Glutamatergic neuron (in vitro differentiated cells): ENCODE results near the gene C10orf143. TPM values are rescaled to one million over a fixed set of nuclear protein-coding genes. Genes with fewer than 3 reads are reported as not detected.

ENCODE experiments used
- DNase-seq: peaks from one replicate; pipeline ENCODE4 v3.0.0; 2022
- H3K27ac Mint-ChIP-seq: one replicate; pipeline ENCODE4 v1.8.0; 2020; ENCODE audit warnings: mild to moderate bottlenecking, mixed read lengths, inconsistent platforms; ENCODE audit not compliant: unreplicated experiment
- H3K27me3 Mint-ChIP-seq: one replicate; pipeline ENCODE4 v1.8.0; 2020; ENCODE audit warnings: mild to moderate bottlenecking, moderate library complexity, mixed read lengths, inconsistent platforms; ENCODE audit not compliant: unreplicated experiment
- H3K36me3 Mint-ChIP-seq: one replicate; pipeline ENCODE4 v1.8.0; 2020; ENCODE audit warnings: mild to moderate bottlenecking, mixed read lengths, inconsistent platforms; ENCODE audit not compliant: unreplicated experiment
- H3K4me1 Mint-ChIP-seq: one replicate; pipeline ENCODE4 v1.8.0; 2020; ENCODE audit warnings: mild to moderate bottlenecking, low read depth, mixed read lengths, inconsistent platforms; ENCODE audit not compliant: unreplicated experiment
- H3K4me3 Mint-ChIP-seq: one replicate; pipeline ENCODE4 v1.8.0; 2020; ENCODE audit warnings: mild to moderate bottlenecking, mixed read lengths, inconsistent platforms; ENCODE audit not compliant: unreplicated experiment
- H3K9me3 Mint-ChIP-seq: one replicate; pipeline ENCODE4 v1.8.0; 2020; ENCODE audit warnings: mild to moderate bottlenecking, moderate library complexity, mixed read lengths, inconsistent platforms; ENCODE audit not compliant: unreplicated experiment
- long read RNA-seq: library from polyadenylated mRNA; unstranded; transcript quantifications from one replicate; pipeline ENCODE4 v2.0.0, GENCODE V29; 2020; ENCODE audit not compliant: unreplicated experiment
- total RNA-seq: library from RNA; stranded (reverse); fragmentation: NEBNext Ultra II Directional; extraction: Animal tissue kit (Norgen Biotek cat#: 25700); gene quantifications from one replicate; pipeline ENCODE4 v1.2.1, GENCODE V29; 2021; ENCODE audit not compliant: unreplicated experiment
- TF ChIP-seq, protein P1 (sequence below): fragments of 200-600 bp; sonication (generic); IDR thresholded peaks from one replicate; pipeline ENCODE4 v1.5.0; 2021; ENCODE audit not compliant: partially characterized antibody, unreplicated experiment

C10orf143 gene
- 0.96 TPM for total RNA-seq
- long read RNA-seq, result 0 reads

DNA sequence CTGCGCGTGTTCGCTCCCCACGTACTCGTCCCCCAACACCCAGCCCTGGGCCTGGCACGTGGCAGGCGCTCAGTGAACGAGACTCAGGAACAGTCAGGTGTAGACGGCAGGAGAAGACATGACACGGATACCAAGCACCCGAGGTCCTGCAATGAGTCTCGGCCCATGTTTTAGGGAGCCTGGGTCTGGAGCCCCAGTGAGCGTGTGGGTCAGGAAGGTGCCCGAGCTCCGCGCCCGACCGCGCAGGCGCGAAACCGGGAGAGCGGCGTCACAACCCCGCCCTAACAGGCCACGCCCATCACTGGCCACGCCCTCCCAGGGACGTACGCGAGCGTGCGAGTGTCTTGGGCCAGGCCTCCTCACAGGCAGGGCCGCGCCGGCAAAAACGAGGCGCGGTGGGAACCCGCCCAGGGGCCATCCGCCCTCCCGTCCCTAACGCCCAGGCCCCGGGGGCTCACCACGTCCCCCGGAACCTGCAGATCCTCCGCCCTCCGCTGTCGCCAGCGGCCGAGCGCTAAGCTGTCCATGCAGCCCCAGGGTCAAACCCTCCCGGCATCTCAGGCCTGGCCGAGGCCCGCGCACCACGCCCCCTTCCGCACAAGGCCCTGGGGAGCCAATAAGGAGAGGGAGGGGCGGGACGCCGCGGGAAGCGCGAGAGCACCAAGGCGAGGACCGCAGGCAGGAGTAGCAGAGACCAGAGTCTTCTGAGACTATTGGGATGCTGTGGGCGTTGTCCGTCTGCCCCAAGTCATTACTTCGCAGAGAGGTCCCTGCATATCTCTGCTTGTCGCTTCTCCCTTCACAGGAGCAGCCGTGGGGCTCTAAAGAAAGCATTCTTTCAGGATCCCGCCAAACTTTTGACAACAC, at the start of gene C10orf143:
C10orf143 (minus strand) TSS at position 585 of the 867 bp plus-strand sequence; CDS start at position 527, 58 bp downstream.
- Mint-ChIP-seq H3K36me3 (no peaks in the 10 kb centered on the region), H3K27ac (peak within 1 kb of the TSS; percentile 83), H3K4me3 (peak within 1 kb of the TSS; percentile 99), H3K27me3 (peaks cover 12% of the 10 kb centered on the region), H3K4me1 (peaks cover 10% of the 10 kb centered on the region), H3K9me3 (peaks cover 10% of the 10 kb centered on the region)
- TF ChIP-seq, protein P1, sequence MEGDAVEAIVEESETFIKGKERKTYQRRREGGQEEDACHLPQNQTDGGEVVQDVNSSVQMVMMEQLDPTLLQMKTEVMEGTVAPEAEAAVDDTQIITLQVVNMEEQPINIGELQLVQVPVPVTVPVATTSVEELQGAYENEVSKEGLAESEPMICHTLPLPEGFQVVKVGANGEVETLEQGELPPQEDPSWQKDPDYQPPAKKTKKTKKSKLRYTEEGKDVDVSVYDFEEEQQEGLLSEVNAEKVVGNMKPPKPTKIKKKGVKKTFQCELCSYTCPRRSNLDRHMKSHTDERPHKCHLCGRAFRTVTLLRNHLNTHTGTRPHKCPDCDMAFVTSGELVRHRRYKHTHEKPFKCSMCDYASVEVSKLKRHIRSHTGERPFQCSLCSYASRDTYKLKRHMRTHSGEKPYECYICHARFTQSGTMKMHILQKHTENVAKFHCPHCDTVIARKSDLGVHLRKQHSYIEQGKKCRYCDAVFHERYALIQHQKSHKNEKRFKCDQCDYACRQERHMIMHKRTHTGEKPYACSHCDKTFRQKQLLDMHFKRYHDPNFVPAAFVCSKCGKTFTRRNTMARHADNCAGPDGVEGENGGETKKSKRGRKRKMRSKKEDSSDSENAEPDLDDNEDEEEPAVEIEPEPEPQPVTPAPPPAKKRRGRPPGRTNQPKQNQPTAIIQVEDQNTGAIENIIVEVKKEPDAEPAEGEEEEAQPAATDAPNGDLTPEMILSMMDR, result no peak
- DNase-seq, result peak; percentile 98

DNA sequence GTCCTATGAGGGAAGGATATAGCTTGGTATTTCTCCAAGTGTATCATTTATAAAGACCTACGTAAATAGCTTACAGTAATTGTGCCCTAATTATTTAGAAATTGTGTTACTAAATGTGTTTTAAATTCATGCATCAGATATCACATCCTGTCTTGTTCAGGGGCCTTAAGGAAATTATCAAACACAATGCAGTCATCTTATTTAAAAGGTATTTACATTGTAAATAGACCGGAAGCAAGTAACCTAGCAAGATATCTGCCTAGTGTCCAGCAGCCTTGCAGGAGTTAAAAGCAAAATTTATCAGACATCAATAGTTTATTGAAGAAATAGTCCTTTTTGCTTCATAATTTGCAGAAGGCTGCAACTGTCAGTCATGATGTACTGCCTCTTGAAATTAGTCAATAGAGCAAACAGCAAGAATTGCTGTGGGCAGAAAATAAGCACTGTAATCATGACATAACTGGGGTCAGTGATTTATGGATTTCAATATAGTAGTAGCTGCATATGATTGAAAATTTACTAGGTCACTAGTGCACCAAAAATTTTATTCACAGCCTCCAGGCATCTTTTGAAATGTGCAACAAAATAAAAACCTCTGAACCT, 48.7 kb upstream of the C10orf143 start:
- Mint-ChIP-seq H3K27ac (no peak overlapping the region), H3K9me3 (peaks cover 2% of the 10 kb centered on the region), H3K4me1 (peaks cover 2% of the 10 kb centered on the region), H3K36me3 (peaks cover 6% of the 10 kb centered on the region), H3K4me3 (no peak overlapping the region), H3K27me3 (peaks cover 1% of the 10 kb centered on the region)
- no peak for DNase-seq
- TF ChIP-seq, protein P1, result no peak

DNA sequence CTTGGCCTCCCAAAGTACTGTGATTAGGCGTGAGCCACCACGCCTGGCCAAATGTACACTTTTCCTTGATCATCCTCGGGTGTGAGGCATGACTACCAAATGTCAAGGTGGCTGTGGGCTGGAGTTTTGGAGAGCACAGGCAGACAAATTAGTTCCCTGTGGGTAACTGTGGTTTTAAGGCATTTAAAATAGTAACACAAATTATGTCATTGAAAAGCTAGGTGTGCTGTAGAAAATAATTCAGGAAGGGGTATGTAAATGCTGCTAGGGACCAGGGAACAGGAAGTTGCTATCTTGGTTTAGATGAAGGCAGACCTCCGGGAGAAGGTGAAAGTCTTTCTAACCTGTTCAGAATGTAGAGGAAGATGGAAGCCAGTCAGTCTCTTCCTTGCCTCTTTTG, 35.4 kb upstream of the C10orf143 start:
- H3K4me3 Mint-ChIP-seq, result no peak overlapping the region
- DNase-seq, result no peak
- no peaks in the 10 kb centered on the region for H3K9me3 Mint-ChIP-seq
- H3K27ac Mint-ChIP-seq, result no peak overlapping the region
- H3K4me1 Mint-ChIP-seq, result peaks cover 12% of the 10 kb centered on the region
- no peaks in the 10 kb centered on the region for H3K36me3 Mint-ChIP-seq
- H3K27me3 Mint-ChIP-seq, result no peaks in the 10 kb centered on the region
- TF ChIP-seq, protein P1, result no peak

DNA sequence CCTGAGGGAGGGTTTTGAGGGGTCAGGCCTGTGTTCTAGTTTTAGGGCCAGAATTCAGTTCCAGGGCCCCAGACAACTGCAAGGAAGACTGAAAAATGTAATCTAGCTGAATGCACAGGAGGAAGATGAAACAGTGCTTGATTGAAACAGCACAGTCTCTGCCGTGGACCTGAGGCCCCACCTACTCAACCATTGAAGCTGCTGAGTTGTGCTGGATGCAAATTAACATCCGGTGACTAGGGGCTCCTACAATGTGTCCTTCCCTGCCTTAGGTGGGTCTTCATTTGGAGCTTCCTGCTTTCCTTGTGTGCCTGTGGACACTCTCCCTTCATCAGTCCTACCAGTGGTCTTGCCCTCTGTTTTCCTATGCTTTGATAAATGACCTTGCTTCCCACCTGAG, 31.2 kb upstream of the C10orf143 start:
- no peaks in the 10 kb centered on the region for H3K36me3 Mint-ChIP-seq

More for the DNA sequence above, 31.2 kb upstream of the C10orf143 start:
- H3K4me3 Mint-ChIP-seq, result no peak overlapping the region
- H3K27me3 Mint-ChIP-seq, result peaks cover 4% of the 10 kb centered on the region
- H3K4me1 Mint-ChIP-seq, result peaks cover 18% of the 10 kb centered on the region
- no peaks in the 10 kb centered on the region for H3K9me3 Mint-ChIP-seq
- no peak overlapping the region for H3K27ac Mint-ChIP-seq
- no peak for DNase-seq
- TF ChIP-seq, protein P1, result no peak
